Activated gamma-delta T cell treated with Interleukin-2 at 50 U/mL for 16 hours (primary cell): ENCODE results near the gene CAMTA1.

Experiments used
- DNase-seq: peaks from one replicate; pipeline ENCODE4 v3.0.0-alpha.2; 2020

CAMTA1 gene

DNA sequence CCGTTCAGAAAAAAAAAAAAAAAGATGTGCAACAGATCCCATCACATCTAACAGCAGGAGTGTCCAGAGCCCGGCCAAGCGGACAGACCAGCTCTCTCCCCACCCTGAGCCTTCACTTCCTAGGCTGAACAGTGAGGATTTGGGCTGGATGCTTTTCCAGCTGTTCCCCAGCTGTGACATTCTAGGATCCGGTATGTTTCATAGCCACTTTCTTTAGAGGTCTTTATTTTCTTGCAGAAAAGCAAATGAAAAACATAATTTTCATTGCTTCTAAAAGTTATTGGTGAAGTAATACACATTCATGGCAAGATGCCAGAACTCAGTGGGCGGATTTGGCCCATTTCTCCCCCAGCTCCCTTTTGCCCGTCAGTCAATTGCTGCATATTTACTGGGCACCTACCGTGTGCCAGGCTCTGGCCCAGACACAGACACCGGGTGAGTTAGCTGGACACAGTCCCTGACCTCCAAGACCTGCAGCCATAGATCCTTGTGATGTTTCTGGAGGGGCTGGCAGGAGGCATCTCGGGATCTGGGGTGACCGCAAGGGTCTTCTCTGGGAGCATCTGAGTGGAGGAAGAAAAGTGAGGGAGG is 772.1 kb downstream of the CAMTA1 start:
- no peak for DNase-seq

DNA sequence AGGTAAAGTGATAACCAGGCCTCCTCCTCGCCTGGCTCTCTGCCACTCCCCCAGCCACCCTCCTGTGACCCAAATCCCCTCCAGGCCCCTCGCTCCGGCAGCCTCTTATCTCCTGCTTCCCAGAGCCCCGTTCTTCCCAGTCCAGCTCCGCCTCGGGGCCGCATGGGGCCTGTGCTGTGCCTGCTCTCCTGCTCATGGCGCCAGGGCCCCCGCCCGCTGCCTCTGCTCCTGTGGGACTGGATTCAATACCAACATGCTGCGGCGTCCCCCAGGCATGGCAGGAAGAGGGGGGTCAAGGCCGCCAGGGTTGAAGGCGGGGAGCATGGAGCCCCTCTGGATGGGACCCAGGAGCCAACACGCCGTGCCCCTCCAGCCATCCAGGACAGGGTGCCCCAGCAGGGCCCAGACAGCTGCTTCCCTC is 772.8 kb downstream of the CAMTA1 start:
- no peak for DNase-seq

DNA sequence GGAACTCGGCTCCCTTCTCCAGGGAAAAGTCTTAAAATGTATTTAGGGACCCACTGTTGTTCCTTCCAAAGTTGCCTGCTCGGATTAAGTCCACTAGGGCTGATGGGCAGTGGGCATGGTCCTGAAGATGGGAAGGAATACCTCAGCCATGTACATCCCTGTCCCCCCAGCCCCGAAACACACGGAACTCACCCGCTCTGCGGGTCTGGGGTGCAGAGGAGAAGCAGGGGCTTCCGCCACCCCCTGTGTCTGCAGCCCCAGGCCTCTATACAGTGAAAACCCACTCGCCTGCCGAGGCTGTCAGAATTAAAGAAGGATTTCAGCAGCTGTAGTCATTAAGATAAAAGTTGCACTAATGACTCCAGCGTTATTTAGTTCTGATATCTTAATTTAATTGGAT is 773.2 kb downstream of the CAMTA1 start:
- no peak for DNase-seq

DNA sequence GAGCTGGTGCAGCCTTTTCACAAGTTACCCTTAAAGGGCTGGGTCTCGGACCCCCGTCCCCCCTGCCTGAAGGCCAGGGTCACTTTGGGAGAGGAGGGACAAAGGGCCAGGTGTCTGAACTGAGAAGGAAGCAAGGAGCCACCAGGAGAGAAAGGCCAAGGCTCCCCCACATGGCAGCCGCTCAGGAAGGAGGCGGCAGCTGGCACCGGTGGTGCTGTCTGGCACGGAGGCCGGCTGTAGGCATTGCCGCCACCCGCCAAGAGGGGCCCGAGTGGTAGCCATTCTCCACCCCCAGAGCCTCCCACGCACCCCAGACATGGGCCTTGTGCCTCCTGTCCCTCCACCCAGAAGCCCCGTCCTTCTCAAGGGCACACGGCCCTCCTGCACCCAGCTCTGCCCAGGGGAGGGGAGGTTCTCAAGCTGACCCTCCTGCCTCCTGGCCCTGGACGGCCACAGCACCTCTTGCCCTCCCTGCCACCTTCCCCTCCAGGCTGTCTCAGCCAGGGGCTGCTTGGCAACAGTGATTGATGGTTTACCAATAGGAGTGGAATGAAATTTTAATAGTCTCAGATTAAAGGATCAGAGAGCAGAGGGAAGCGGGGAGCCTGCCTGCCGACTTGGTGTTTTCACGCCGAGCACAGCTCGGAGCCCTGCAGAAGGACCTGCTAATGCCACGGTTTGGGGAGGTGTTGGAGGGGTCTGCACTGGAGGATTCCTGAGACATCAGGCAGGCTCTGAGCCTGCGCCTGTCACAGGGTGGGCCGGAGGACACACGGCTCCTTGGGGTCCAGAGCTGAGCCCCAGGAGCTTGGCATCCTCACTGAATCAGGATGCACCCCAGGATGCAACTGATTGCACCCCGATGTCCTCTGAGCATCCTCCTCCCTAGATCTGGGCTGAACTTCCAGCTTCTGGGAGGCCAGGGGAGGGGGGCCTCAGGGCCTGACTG is 773.9 kb downstream of the CAMTA1 start:
- no peak for DNase-seq

DNA sequence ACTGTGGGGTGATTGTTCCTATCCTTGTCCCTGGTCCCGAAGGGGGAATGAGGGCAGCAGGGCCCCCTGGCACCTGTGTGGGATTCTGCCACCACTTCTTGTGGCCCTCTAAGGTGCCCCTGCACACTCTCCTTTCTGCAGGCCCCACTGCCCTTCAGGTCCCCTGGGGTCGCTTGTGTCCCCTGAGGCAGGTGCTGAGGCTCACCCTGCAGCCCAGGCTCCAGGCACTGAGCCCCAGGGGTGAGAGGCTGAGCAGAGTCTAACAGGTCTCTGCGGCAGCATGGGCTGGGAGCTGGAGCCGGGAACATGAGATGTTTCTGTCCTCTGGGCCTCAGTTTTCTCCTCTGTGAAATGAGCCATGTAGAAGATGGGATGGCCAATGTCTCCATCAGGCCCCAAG is 774.9 kb downstream of the CAMTA1 start:
- no peak for DNase-seq

DNA sequence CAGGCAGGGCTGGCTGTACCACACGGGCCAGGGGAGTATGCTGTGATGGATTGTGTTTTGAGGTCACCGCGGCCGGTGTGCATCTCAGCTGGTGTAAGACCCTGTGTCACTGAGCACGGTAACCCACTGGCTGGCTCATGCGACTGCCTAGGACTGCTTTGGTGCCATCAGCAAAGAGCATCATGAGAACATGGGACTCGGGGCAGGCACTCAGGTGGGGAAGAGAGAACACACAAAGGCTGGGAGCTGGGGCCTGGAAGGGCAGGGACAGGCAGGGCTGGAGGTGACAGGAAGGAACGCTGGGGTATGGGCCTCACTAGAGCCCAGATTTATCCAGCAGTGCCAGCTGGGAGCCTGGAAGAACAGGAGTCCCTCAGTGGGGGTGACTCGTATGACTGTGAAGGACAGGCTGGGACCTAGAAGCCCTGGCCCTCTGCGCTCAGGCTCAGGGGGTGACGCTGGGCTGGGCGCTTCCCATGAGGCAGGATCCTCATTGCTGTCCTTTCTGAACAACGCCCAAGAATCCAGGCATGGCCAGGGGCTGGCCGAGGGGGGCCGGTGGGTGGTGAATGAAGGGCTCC is 775.4 kb downstream of the CAMTA1 start:
- no peak for DNase-seq

DNA sequence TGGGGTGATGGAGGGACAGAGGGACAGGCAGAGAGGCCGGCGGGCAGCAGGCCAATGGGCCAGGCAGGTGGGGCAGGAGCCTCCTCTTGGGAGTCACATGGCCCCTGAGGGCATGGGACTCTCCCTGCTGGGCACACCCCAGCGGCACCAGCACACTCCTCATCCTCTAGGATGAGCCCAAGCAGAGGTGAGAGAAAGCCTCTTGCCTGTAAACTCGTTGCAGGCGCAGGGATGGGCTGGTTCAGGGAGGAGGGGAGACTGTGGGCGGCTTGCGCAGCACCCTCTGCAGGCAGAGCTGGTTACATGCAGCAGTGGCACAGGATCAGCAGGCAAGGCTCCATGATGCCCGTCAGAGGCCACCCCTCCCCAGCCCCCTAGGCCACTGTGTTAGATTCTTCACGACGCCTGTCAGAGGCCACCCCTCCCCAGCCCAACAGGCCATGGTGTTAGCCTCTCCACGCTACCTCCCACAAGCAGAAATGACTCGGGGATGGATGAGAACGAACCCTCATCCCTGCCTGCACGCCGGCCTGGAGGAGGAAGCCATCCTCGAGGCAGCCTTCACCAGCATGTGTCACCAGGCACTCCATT is 776.2 kb downstream of the CAMTA1 start:
- no peak for DNase-seq

DNA sequence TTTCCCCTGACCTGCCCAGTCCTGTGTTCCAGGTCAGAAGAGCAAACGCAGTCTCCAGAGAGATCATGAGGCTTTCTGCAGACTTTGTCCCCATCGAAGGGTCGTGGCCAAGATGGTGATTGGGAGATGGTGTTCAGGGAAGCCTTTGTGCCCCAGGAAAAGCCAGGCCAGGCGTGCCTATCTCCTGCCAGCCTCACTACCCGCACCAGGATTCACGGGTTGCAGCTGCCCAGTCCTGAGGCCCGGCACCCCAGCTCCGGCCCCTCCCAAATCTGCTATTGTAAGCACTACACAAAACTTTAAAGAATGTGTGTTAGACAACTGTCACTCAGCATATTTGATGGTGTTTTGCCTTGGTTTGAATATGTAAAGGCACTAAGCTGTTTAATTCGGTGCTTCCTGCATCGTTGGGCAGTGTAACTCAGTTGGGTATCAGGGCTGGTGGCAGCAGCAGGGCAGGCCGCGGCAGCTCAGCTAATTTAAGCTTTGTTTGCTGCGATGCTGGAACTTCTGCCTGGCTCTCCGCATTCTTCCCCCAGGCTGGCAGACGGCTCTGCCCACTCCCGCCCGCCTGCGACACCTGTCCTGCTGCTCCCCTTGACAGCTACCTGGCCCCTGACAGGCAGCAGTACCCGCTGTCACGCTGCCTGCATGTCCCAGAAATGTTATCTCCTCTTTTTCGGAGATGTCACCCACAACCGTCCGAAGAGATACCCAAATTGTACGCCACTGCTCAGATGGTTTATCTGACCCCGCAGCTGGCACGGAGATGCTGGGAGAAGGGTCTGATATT is 776.9 kb downstream of the CAMTA1 start:
- no peak for DNase-seq

DNA sequence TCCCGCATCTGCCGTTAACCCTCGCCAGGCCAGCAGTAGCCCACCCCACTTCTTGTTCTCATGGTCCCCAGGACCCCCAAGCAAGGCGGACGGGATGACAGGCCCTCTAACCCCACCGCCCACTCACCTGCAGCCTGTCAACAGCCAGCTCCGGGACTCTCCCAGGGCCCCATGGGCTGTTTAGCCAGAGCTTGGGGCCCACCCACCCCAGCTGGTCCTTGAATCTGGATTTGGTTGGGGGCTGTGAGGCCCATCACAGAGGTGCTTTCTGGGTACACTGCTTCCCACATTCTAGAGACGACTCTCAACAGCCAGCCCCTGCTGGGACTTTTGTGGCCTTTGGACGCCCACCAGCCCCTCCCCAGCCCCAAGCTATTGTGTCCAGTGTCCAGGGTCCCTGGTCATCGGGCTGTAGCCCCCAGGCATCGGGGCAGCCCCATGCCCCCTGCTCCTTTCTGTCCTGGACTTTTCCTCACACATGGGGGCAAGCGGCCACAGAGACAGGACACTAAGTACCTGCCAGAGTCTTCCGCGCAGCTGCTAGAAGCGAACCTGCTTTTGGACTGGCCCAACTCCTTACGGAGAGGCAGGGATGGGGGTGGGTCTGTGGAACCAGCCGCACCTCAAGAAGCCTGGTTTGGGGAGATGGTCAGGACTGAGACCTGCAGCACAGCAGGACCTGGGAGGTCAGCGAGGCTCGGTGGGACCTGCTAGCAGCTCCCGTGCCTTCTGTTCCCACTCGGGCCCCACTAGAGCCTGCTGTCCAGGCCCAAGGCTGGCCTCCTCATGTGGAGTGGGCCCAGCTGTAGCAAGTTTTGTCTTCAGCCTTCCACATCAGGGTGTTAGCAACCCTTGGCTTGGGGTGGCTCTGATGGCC is 777.7 kb downstream of the CAMTA1 start:
- no peak for DNase-seq

DNA sequence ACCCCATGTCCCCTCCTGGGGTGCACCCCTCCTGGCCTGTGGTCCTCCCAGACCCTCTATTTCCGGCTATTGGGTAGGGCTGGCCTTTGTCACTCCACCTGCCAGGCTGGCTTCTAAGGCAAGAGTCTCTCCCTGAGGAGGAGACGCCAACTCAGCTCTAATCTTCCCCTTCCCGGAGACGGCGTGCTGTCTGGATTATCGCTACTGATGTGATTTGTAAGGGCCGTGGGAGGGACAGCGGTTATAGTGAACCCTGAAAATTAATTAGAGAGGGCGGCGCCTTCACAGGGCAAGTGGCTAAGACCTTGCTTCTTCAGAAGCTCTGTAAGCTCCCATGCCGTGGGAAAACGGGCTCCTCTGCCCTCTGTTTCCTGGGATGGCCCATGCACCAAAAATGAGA is 778.9 kb downstream of the CAMTA1 start:
- no peak for DNase-seq

DNA sequence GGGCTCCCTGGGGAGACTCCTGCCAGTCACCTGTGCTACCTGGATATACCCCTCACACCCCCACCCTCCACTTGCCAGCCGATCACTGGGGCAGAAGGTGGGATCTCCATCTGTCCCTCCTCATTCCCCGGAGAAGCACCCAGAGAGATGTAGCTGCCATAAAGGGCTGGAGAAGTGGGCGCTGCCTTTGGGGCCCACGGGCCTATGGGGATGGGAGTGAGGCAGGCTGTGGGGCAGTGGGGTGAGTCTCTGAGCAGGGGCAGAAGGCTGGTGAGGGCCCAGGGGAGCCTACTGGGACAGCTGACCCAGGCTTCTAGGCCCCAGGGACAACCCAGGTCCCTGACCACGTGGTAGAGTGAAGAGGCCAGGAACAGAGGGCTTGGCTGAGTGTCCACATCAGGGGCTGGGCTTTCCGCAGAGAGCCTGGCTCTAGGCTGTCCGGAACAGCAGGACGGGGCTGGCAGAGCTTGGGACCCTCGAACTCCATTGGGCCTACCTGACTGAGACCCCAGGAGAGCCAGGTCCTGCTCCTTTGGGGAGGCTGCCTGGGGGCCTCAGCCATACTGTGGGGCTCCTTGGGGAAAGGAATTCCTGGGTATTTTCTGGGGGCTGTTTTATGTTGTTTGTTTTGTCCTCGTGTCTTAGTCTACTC is 780.0 kb downstream of the CAMTA1 start:
- no peak for DNase-seq

DNA sequence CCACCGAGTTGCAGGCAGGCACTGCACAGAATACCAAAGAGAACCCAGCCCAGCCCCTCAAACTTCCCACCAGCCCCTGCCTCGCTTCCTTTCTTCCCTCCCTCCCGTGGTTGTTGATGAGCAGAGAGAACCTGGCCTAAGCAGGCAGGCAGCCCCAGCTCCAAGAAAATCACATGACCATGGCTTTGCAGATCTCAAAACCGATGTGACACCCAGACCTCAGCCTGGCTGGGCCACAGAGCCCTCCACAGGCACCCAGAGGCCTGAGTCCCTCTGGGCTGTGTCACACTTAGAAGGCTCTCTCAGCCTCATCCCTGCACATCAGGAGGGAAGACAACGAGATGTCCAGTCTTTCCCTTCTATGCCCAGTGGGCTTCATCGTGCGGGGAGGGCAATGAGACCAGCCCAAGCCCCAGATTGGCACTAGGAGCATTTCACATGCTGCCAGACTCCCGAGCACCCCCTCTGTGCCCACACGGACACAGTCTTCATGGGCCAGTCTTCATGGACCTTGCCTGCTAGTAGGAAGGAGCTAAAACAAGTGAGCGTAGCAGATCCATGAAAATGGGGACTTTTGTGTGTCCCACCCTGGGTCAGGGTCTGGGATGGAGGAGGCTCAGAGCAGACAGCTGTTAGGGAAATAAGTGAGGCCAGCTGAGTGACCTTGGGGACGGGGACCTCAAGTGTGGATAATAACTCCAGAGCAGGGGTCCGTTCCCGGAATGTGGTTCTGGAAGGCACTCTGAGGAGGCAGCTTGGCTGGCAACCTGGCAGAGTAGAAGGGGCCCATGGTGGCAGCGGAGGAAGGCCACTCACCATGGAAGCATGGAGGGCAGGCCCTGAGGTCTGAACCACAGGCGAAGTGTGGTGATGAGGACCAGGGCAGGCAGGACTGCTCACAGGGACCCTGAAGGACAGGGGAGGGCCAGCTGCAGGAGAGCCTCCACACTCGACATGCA is 781.4 kb downstream of the CAMTA1 start:
- no peak for DNase-seq

DNA sequence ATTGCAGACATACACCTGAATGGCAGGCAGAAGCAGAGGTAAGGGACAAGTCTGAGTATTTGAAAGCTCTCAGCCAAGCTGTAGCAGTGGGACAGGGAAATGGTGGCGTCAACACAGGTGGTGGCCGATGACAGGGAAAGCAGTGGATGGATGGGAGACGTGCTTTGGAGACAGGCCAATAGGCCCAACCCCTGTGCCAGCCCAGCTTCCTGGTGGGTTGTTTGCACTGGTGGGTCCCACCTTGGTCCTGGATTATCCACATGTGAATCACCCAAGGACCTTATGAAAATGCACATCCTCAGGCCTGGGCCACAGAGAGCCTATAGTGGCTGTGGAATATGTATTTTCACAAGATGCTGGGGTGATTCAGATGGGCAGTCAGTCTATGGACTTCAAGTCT is 782.1 kb downstream of the CAMTA1 start:
- no peak for DNase-seq

DNA sequence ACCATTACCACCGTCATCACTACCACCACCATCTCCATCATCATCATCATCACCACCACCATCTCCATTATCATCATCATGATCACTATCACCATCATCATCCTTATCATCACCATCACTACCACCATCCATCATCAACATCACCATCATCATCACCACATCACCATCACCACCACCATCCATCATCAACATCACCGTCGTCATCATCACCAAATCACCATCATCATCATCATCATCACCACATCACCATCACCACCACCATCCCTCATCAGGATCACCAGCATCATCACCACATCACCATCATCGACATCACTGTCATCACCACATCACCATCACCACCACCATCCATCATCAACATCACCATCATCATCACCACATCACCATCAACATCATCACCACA is 782.8 kb downstream of the CAMTA1 start:
- DNase-seq = no peak

DNA sequence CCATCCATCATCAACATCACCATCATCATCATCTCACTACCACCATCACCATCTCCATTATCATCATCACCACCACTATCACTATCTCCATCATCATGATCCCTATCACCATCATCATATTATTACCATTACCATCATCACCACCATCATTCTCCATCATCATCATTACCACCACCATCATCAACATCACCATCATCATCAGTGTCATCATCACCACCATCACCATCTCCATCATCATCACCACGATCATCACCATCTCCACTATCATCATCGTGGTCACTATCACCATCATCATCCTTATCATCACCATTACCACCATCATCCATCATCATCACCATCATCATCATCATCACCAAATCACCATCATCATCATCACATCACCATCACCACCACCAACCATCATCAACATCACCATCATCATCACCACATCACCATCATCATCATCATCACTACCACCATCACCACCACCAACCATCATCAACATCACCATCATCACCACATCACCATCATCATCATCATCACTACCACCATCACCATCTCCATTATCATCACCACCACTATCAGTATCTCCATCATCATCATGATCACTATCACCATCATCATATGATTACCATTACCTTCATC is 783.8 kb downstream of the CAMTA1 start:
- DNase-seq = no peak

DNA sequence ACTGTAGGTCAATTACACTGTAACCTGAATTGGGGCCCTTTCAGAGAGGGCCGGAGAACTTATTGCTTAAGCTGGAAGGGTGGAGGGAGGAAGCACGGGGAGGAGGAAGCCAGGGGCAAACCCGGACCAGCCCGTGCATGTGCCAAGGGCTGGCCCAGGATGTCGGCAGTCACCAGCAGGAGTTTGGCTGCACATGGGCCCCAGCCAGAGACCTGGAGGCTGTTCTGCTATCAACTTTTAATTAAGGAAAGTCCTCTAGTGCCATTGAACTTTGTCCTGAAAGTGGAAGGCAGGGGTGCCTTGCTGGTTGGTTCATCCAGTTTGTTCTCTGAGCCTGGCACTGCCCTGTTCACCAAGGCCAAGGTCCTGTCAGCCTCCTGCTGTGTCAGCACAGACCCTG is 785.1 kb downstream of the CAMTA1 start:
- no peak for DNase-seq

DNA sequence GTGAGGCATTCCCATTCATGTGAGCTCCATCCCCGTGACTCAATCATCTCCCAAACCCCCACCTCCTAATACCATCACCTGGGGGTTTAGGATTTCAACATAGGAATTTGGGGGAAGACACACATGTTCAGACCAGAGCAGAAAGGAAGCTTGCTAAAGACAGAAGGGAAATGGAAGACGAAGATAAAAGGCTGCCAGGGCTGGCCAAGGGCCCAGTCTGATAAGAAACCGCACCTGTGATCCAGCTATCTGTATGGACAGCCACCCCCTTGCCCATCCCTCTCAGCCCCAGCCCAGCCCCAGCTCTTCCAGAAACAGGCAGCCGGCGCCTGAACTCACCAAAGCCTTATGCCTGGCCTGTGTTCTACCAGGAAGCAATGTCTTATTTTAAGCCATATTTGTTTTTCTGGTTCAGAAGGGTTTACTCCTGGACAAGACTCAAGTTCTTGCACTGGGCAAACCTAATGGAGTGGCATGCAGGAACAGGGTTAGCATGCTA is 787.4 kb downstream of the CAMTA1 start:
- DNase-seq = no peak

DNA sequence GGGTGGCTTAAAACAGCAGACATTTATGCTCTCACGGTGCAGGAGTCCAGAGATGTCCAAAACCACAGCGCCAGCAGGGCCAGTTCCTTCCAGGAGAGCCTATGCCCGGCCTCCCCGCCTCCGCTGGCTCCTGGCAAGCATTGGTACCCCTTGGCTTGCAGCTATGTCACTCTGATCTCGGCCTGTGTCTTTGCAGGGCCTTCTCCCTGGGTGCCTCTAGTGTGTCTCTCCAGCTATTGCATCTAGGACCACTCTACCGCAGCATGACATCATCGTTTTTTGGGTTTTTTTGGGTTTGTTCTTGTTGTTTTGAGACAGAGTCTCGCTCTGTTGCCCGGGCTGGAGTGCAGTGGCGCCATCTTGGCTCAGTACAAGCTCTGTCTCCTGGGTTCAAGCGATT is 788.2 kb downstream of the CAMTA1 start:
- no peak for DNase-seq
